Limb (tissue), 2 donors: ENCODE results near the gene RIMS4.

Source experiments
- DNase-seq, 2 donors: peaks; one replicate each; pipeline ENCODE4 v3.0.0-alpha.2; 2016; ENCODE audit errors: extremely low spot score in 2 of 2

Gene RIMS4

GRCh38 chr20:44743916-44744655, 66.3 kb downstream of the RIMS4 start:
- no peak for DNase-seq

DNA sequence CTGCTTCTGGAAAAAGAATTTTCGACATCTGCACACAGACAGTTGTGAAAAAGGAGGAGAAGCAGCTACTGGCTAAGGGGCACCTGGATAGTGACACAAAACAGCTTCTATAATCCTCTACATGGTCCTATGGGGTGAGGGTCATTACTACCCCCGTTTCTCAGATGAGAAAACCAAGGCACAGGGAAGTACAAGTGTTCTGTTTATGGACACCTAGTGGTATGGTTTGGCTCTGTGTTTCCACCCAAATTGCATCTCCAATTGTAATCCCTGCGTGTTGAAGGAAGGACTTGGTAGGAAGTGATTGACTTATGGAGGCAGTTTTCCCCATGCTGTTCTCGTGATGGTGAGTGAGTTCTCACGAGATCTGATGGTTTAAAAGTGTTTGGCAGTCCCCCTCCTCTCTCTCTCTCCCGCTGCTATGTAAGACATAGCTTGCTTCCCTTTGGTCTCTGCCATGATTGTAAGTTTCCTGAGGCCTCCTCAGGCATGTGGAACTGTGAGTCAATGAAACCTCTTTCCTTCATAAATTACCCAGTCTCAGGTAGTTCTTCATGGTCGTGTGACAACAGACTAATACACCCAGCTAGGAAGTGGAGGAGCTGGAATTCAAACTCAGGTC, 67.2 kb downstream of the RIMS4 start:
- DNase-seq, result no peak

DNA sequence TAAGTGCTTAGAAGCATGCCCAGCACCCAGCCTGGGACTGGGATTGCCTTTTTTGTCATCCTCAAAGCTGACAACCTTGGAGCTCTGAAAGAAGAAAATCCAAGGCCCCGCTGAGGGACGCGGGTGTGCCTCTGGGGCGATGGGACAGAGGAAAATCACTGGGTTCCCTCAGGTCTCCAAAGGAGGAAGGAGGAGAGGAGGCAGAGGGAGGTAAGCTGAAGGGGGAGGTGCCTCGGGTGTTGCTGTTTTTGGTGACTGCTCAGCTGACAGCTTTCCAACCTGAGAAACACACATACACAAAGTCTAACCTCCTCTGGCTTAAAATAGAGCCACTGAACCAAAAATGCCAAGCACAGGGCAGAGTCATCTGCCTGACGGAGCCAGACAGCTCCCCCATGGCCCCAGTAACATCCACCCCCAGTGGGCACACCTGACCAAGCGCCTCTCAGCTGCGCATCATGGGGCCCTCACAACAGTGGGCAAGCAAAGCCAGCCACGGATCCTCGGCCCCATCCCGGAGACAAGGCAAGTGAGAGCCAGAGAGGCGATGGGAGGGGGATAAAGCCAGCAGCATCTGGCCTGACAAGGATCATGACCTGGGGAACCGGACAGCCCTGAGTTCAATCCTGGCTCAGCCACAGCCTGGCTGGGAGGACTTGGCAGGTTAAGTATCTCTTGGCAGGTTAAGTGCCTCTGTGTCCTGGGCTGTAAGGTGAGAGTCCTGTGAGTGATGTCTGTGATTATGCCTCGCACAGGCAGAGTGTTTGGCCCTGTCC, 67.9 kb downstream of the RIMS4 start:
- DNase-seq, result no peak

- DNase-seq, result no peak
Observed at GRCh38 chr20:44739942-44740341, 70.4 kb downstream of the RIMS4 start.

GRCh38 chr20:44738813-44739477, 71.4 kb downstream of the RIMS4 start:
- DNase-seq, result peak; percentile 37 to 66

- DNase-seq, result no peak
Observed at GRCh38 chr20:44737116-44737515, 73.2 kb downstream of the RIMS4 start.

GRCh38 chr20:44736170-44737021, 74.0 kb downstream of the RIMS4 start:
- DNase-seq, result peak; percentile 48 to 61

DNA sequence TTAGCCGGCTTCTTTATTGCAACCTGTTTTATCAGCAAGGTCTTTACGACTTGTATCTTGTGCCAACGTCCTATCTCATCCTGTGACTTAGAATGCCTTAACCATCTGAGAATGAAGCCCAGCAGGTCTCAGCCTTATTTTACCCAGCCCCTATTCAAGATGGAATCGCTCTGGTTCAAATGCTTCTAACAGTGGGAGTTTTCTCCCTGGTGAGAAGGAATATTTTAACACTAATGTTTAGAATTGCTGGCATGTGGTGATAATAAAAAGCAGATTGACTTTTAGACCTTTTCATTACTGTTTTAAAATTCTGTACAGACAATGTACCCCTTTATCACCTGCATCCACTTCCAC, 74.6 kb downstream of the RIMS4 start:
- DNase-seq, result no peak

DNA sequence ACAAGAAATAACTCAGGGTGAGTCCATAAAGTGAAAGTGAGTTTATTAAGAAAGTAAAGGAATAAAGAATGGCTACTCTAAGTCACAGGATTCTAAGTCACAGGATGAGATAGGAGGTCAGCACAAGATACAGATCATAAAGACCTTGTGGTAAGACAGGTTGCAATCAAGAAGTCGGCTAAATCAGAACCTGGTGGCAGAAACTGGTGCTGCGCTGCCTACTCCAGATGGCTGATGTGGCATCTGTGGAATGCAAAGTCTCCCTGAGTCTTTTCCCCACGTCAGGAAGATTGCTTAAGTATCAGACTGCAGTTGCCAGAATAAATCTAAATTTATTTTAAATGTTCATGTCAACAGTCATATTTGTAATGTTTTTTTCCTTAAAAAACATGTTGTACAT, 75.4 kb downstream of the RIMS4 start:
- no peak for DNase-seq

GRCh38 chr20:44733341-44734069, 76.8 kb downstream of the RIMS4 start:
- DNase-seq, result peak; percentile 45 to 74

GRCh38 chr20:44732327-44732726, 78.0 kb downstream of the RIMS4 start:
- DNase-seq, result no peak

DNA sequence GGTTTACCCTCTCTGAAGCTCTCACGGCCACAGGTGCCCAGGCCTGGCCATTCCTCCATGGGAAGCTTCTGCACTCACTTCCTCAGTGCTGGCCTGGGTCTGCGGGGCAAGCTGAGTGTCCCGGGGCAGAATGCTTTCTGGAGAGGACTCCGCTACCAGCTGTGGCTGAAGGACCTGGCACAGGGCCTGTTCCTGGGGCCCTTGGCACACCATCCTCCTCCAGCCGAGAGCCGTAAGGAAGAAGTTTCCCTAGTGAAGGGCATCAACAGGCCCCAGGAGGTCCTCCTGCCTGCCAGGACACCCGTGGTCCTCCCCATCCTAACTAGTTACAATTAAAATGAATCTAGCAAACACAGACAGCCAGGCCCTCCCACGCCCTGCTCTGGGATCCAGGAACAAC, 78.7 kb downstream of the RIMS4 start:
- DNase-seq, result no peak

GRCh38 chr20:44730441-44730840, 79.9 kb downstream of the RIMS4 start:
- no peak for DNase-seq

DNA sequence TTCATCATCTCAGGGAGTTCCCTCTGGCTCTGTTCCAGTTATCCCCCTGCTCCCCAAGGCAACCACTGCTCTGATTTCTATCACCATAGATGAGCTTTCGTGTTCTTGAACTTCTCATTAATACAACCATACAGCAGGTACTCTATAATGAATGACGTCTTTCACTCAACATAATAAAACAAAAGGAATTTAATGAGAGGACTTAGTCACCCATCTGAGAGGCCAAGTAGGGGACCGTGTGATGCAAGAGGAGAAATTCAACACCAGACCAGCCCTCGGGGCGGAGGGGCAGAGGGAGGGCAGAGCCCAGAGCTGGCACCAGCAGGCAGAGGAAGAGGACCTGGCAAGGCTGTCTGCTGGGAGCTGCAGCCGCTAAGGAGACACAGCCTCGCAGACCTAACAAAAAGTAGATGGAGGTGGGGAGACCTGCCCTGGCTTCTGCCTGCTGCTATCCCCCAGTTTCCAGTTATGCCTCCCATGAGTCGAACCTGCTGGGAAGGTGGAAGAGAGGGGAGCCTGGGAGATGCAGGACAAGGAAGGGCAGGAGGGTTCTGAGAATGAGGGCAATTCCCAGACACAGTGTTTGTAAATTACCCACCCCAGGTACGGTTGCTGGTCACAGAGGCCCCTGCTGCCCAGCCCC, 81.4 kb downstream of the RIMS4 start:
- peak in 1 of 2 donors; percentile 62 for DNase-seq

DNA sequence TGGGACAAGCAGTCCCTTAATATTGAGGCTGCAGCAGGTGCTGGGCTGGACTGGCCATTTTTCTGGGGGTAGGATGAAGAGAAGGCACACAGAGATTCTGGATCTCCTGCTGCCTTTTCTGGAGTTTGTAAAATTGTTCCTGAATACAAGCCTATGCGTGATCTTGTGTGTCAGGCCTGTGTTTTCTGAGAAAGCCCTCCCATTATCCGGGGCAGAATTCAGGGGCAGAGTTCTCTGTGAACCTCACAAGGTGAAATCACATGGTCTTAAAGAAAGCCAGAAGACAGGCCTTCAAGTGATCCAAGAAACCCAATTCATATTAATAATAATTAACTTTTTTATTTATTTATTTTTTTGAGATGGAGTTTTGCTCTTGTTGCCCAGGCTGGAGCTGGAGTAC, 82.7 kb downstream of the RIMS4 start:
- no peak for DNase-seq

DNA sequence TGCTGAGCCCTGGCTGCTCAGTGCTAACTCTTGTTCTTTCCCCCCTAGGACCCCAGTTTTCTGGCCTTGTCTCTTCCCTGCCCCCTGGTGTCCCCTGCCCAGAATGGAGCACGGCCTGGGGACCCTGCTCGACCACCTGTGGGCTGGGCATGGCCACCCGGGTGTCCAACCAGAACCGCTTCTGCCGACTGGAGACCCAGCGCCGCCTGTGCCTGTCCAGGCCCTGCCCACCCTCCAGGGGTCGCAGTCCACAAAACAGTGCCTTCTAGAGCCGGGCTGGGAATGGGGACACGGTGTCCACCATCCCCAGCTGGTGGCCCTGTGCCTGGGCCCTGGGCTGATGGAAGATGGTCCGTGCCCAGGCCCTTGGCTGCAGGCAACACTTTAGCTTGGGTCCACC, 83.3 kb downstream of the RIMS4 start:
- no peak for DNase-seq

DNA sequence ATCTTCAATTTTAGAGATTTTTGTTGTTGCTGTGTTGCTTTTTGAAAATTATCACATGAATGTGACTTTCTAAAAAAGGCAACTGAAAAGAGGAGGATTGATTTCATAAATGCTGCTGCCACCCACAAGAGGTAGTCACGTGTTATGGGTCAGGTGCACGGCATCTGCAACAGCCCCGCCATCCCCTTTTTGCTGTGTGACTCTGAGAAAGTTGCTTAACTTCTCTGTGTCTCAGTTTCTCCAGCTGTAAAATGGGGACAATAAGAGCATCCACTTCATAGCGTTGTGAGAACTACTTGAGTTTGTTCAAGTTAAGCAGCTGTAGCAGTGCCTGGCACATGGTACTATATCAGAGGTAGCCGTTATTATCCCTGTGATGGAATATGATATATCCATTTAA, 84.5 kb downstream of the RIMS4 start:
- no peak for DNase-seq

DNA sequence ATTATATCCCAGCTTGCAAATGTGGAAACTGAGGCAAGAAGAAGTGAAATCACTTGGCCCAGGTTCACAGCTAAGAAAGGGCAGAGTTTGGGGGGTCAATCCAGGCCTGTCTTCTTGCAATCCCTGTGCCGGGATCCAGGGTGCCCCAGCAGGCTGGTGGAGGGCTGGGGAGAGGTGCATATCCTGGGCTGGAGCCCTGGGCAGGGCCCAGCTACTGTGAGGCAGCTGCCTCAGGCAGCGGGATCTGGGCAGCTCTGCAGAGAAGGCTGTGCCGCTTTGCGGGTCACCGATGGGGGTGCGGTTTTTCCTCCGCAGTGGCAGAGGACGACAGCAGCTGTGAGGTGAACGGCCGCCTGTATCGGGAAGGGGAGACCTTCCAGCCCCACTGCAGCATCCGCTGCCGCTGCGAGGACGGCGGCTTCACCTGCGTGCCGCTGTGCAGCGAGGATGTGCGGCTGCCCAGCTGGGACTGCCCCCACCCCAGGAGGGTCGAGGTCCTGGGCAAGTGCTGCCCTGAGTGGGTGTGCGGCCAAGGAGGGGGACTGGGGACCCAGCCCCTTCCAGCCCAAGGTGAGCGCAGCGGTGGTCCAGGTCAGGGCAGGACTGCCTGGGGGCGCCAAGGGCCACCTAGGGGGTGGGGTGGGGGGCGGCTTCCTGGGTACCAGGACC, 85.8 kb downstream of the RIMS4 start:
- no peak for DNase-seq

GRCh38 chr20:44723798-44724362, 86.5 kb downstream of the RIMS4 start:
- no peak for DNase-seq
